Fibroblast of skin of scalp (primary cell): Measurements from ENCODE around the gene TMEM223.
"Not testable (repeated sequence)": the region's sequence is repeated elsewhere in the genome, so short reads cannot be mapped to it uniquely, and the experiment has no call there.

Source experiments
- DNase-seq: peaks from one replicate; pipeline ENCODE4 v3.0.0-alpha.2; 2013

Gene TMEM223

GRCh38 chr11:62752994-62753735 is 38.6 kb downstream of the TMEM223 start:
- DNase-seq: no peak

DNA sequence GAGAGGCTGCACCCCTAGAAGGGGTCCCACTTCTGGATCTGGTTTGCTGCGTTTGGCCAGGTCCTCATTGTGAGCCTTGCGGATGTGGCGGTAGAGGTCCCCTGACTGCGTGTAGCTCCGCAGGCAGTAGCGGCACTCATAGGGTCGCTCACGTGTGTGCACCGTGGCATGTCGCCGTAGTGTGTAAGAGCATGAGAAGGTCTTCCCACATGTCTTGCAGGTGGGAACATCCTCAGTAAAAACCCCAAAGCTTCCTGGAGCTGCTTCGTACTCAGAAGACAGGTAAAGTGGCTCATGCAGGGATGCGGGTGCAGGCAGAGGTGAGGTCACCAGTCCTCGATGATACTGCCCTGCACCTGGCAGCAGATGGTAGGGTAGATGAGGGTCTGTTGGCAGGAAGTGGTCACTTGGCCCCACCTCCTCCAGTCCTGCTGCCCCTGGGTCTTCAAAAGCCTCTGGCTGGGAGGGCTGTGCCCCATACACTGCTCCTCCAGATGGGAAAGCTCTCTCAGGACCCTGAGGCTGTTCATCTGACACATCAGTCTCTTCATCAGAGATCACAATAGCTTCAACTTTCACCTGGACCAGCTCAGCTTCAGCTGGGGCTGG is 39.5 kb downstream of the TMEM223 start:
- DNase-seq: no peak

DNA sequence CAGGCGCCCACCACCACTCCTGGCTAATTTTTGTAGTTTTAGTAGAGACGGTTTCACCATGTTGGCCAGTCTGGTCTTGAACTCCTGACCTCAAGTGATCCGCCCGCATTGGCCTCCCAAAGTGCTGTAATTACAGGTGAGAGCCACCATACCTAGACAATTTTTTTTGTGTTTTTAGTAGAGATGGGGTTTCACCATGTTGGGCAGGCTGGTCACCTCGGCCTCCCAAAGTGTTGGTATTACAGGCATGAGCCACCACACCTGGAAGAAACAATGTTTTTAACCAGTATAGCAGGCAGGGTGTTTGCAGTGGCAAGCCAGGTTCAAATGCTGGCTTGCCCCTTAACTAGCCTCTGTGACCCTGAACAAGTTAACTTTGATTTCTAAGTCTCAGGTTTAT is 41.9 kb downstream of the TMEM223 start:
- not testable (repeated sequence) for DNase-seq

GRCh38 chr11:62747475-62748160 is 44.2 kb downstream of the TMEM223 start:
- no peak for DNase-seq
